Left lung (tissue), 10 donors: ENCODE results near the gene MOV10L1. TPM values are rescaled to one million over a fixed set of nuclear protein-coding genes. Genes with fewer than 3 reads are reported as not detected.

Experiments used
- ATAC-seq: fragments of 200-7000 bp; cut with Tn5 transposase; one replicate; pipeline ENCODE4 v1.9.1; 2020; ENCODE audit warnings: moderate library complexity
- DNase-seq, 4 donors: peaks; one replicate each; pipeline ENCODE4 v3.0.0-alpha.2; 2013 to 2020
- H3K27ac ChIP-seq, 2 donors: fragments of 200-600 bp; sonication (generic) in 1 of 2; one replicate each; pipeline versions ENCODE4 v1.5.0 to v1.8.0; 2020 to 2021
- H3K27me3 ChIP-seq, 2 donors: fragments of 200-600 bp; sonication (generic) in 1 of 2; one replicate each; pipeline versions ENCODE4 v1.5.0 to v1.8.0; 2020 to 2021
- H3K36me3 ChIP-seq, 2 donors: fragments of 200-600 bp; sonication (generic) in 1 of 2; one replicate each; pipeline versions ENCODE4 v1.5.0 to v1.8.0; 2020 to 2021
- H3K4me1 ChIP-seq, 2 donors: fragments of 200-600 bp; one replicate each; pipeline ENCODE4 v1.8.0; 2021
- H3K4me3 ChIP-seq, 2 donors: fragments of 200-600 bp; sonication (generic) in 1 of 2; one replicate each; pipeline versions ENCODE4 v1.5.0 to v1.8.0; 2020 to 2021; ENCODE audit warnings: mild to moderate bottlenecking in 1 of 2
- H3K9me3 ChIP-seq, 2 donors: fragments of 200-600 bp; sonication (generic) in 1 of 2; one replicate each; pipeline versions ENCODE4 v1.5.0 to v1.8.0; 2020 to 2021
- CTCF ChIP-seq, 2 donors: fragments of 200-600 bp; sonication (generic) in 1 of 2; IDR thresholded peaks; one replicate each; pipeline versions ENCODE4 v1.5.0 to v1.8.0; 2021; ENCODE audit warnings: antibody characterized with exemption in 2 of 2
- intact Hi-C, 2 donors: fragments of 100-400 bp; cut with DNase I; formaldehyde crosslinking; loops; one replicate each; pipeline versions ENCODE4 v1.11.2 to v1.14.2; 2022
- polyA plus RNA-seq, 6 donors: library from polyadenylated mRNA; unstranded; fragments of 120-200 nt; gene quantifications; one replicate each; pipeline ENCODE4 v1.2.1, GENCODE V29; 2013; ENCODE audit not compliant: insufficient read length in 6 of 6
- total RNA-seq, 2 donors: library from RNA; stranded (reverse); fragmentation: NEBNext Ultra II Directional; extraction: Animal tissue kit (Norgen Biotek cat#: 25700); gene quantifications; one replicate each; pipeline ENCODE4 v1.2.1, GENCODE V29; 2021
- donor health status: DM: no; HTN: yes; CAD: no.
- donor health status: DM: no; HTN: no; CAD: no.

Gene MOV10L1
- total and polyA plus RNA-seq, 8 donors, result 0.37 to 4.7 (median 2.2) TPM

- Histone ChIP-seq H3K4me1 (no peaks in the 10 kb centered on the region), H3K27me3 (peaks cover 0 to 28% of the 10 kb centered on the region in 2 donors), H3K9me3 (peaks cover 0 to 13% of the 10 kb centered on the region in 2 donors), H3K36me3 (no peaks in the 10 kb centered on the region), H3K27ac (no peak overlapping the region), H3K4me3 (no peak overlapping the region)
- TF ChIP-seq CTCF (IDR thresholded peaks at IDR 0.05), result no peak
- ATAC-seq (no peak), DNase-seq (no peak)
- intact Hi-C loops, result no loop called here
Measured at GRCh38 chr22:50092342-50092741, 2.5 kb downstream of the MOV10L1 start.

- no peak for TF ChIP-seq CTCF (IDR thresholded peaks at IDR 0.05)
- ATAC-seq, result no peak
- intact Hi-C loops, result no loop called here
- no peak overlapping the region for H3K4me3 ChIP-seq
- no peak overlapping the region for H3K27ac ChIP-seq
- no peak for DNase-seq
- no peaks in the 10 kb centered on the region for H3K4me1 ChIP-seq
- no peaks in the 10 kb centered on the region for H3K9me3 ChIP-seq
- H3K36me3 ChIP-seq, result no peaks in the 10 kb centered on the region
- H3K27me3 ChIP-seq, result no peaks in the 10 kb centered on the region
Measured at GRCh38 chr22:50098052-50098451, 8.2 kb downstream of the MOV10L1 start.

DNA sequence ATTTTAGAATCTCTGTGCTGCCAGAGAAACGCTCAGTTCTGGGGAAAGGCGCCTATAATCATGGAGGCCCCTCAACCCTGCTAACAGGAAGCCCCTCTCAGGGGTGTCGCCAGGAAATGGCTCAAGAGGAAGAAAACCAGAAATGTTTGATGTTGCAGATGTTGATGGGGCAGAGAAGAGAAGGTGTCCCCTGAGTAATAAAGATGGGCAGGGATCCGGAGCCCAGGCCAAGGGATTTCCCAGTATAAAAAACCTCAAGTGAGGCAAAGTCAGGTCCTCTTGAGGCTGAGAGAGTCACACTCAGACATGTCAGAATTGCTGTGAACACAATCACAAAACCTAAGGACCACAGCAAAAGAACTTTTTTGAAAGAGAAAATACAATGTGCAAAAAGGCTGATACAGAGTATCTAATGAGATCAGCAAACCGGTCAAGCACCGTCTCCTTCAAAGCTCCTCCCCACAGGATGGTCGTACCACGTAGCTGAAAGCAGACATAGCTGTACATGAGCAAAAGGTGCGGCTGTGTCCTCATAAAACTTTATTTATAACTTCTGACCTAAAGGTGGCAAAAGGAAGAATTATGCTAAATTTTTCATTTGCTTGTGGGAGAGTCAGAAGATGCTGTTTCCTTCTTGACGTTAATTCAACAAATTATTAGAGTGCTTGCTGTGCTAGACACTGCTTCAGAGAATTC, 12.2 kb downstream of the MOV10L1 start:
- Histone ChIP-seq H3K27ac (no peak overlapping the region), H3K4me3 (no peak overlapping the region), H3K36me3 (no peaks in the 10 kb centered on the region), H3K9me3 (no peaks in the 10 kb centered on the region), H3K4me1 (no peaks in the 10 kb centered on the region), H3K27me3 (no peaks in the 10 kb centered on the region)
- TF ChIP-seq CTCF (IDR thresholded peaks at IDR 0.05), result no peak
- DNase-seq, result no peak
- ATAC-seq, result no peak
- intact Hi-C loops, result no loop called here

GRCh38 chr22:50102946-50103345, 13.1 kb downstream of the MOV10L1 start:
- H3K4me3 ChIP-seq, result no peak overlapping the region
- no peaks in the 10 kb centered on the region for H3K4me1 ChIP-seq
- intact Hi-C loops, result no loop called here
- no peak overlapping the region for H3K27ac ChIP-seq
- H3K9me3 ChIP-seq, result no peaks in the 10 kb centered on the region
- TF ChIP-seq CTCF (IDR thresholded peaks at IDR 0.05), result no peak
- ATAC-seq, result no peak
- no peaks in the 10 kb centered on the region for H3K27me3 ChIP-seq
- H3K36me3 ChIP-seq, result no peaks in the 10 kb centered on the region
- no peak for DNase-seq

GRCh38 chr22:50104141-50104544, 14.3 kb downstream of the MOV10L1 start:
- no peaks in the 10 kb centered on the region for H3K27me3 ChIP-seq
- no peak overlapping the region for H3K27ac ChIP-seq
- ATAC-seq, result no peak
- no peaks in the 10 kb centered on the region for H3K36me3 ChIP-seq
- no peaks in the 10 kb centered on the region for H3K9me3 ChIP-seq
- H3K4me3 ChIP-seq, result no peak overlapping the region
- no peak for DNase-seq
- no peak for TF ChIP-seq CTCF (IDR thresholded peaks at IDR 0.05)
- intact Hi-C loops, result no loop called here
- no peaks in the 10 kb centered on the region for H3K4me1 ChIP-seq
